Measurements from ENCODE around the gene SLC6A11.

The SLC6A11 gene

GRCh38 chr3:10962481-10963036 lies 146.5 kb downstream of the SLC6A11 start:
- no peak overlapping the region for H3K4me3 ChIP-seq (ENCODE audit: control insufficient read depth, low read depth, low read length)
- TF ChIP-seq CTCF (IDR thresholded peaks at IDR 0.05; ENCODE audit: control insufficient read depth, insufficient read depth, low read depth, low read length, missing control alignments) = no peak
- no peak for DNase-seq (ENCODE audit: low read depth)

GRCh38 chr3:10964537-10965167 lies 148.6 kb downstream of the SLC6A11 start:
- no peak for DNase-seq (ENCODE audit: low read depth)
- no peak for TF ChIP-seq CTCF (IDR thresholded peaks at IDR 0.05; ENCODE audit: control insufficient read depth, insufficient read depth, low read depth, low read length, missing control alignments)
- no peak overlapping the region for H3K4me3 ChIP-seq (ENCODE audit: control insufficient read depth, low read depth, low read length)

- no peak overlapping the region for H3K4me3 ChIP-seq (ENCODE audit: control insufficient read depth, low read depth, low read length)
- no peak for DNase-seq (ENCODE audit: low read depth)
- no peak for TF ChIP-seq CTCF (IDR thresholded peaks at IDR 0.05; ENCODE audit: control insufficient read depth, insufficient read depth, low read depth, low read length, missing control alignments)
These were observed 152.4 kb downstream of the SLC6A11 start for GRCh38 chr3:10968401-10968800.

- no peak for TF ChIP-seq CTCF (IDR thresholded peaks at IDR 0.05; ENCODE audit: control insufficient read depth, insufficient read depth, low read depth, low read length, missing control alignments)
- DNase-seq (ENCODE audit: low read depth) = no peak
- no peak overlapping the region for H3K4me3 ChIP-seq (ENCODE audit: control insufficient read depth, low read depth, low read length)
These were observed 154.4 kb downstream of the SLC6A11 start for GRCh38 chr3:10970306-10970960.

GRCh38 chr3:10972072-10972782 lies 156.2 kb downstream of the SLC6A11 start:
- no peak for DNase-seq (ENCODE audit: low read depth)
- TF ChIP-seq CTCF (IDR thresholded peaks at IDR 0.05; ENCODE audit: control insufficient read depth, insufficient read depth, low read depth, low read length, missing control alignments) = no peak
- no peak overlapping the region for H3K4me3 ChIP-seq (ENCODE audit: control insufficient read depth, low read depth, low read length)

GRCh38 chr3:10973046-10973595 lies 157.1 kb downstream of the SLC6A11 start:
- no peak overlapping the region for H3K4me3 ChIP-seq (ENCODE audit: control insufficient read depth, low read depth, low read length)
- no peak for DNase-seq (ENCODE audit: low read depth)
- TF ChIP-seq CTCF (IDR thresholded peaks at IDR 0.05; ENCODE audit: control insufficient read depth, insufficient read depth, low read depth, low read length, missing control alignments) = no peak

All from AG09309 (cell line).